Measurements from ENCODE around the gene FAM236B.
"Not testable (repeated sequence)": the region's sequence is repeated elsewhere in the genome, so short reads cannot be mapped to it uniquely, and the experiment has no call there.

Gene FAM236B

DNA sequence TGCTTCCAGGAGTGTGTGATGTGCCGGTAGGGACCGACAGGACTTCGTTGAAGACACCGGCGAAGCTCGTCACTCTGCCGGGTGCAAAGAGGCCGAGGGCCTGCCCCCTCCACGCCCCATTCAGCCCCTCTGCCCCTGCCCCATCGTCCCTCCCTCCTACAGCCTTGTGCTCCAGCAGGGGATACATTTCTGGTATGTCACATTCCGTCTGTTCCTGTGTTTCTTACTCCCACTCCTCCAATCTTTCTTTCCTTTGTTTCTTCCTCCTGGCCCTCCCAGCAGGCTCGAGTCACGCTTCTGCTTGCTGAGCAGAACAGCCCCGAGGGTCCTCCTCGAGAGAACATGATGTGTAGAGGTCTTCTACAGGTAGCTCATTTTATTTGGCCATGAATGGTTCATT, at the start of gene FAM236B:
Gene FAM236B, minus strand, starts transcription at position 101 of the 400 bp plus-strand sequence. Its CDS starts 100 bp downstream, at position 1.
- DNase-seq = not testable (repeated sequence)

GRCh38 chrX:72830701-72831100, 48.2 kb upstream of the FAM236B start:
- not testable (repeated sequence) for DNase-seq

- DNase-seq = not testable (repeated sequence)
These were observed 25.6 kb upstream of the FAM236B start, which contains the start of gene FAM236D for GRCh38 chrX:72808110-72808509. FAM236D (minus strand) TSS chrX:72808210; CDS start chrX:72808110, 100 bp downstream.

- DNase-seq = not testable (repeated sequence)
These were observed 7.9 kb upstream of the FAM236B start for GRCh38 chrX:72790390-72790789.

- DNase-seq = not testable (repeated sequence)
These were observed 5.7 kb upstream of the FAM236B start for GRCh38 chrX:72788142-72788541.

DNA sequence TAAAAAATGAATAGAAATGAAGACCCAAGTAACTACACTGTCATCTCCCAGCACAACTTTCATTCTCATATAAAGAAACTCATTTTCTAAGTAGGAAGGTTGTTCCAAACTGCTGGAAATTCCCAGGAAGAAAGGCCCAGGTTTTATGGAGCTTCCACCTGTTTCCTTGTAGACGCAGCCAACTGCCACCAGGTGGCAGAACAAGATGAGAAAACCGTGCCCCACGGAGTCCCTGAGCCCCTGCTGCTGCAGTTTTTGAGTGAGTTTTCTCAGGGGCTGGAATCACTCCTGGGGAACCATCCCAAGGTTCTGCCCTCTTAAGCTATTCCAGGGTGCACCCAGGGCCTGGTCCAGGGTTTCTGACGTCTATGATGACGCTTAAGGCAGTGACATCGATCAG, 1.5 kb upstream of the FAM236B start:
- DNase-seq = not testable (repeated sequence)

- not testable (repeated sequence) for DNase-seq
These were observed 991 bp upstream of the FAM236B start for GRCh38 chrX:72783365-72783936.

DNA sequence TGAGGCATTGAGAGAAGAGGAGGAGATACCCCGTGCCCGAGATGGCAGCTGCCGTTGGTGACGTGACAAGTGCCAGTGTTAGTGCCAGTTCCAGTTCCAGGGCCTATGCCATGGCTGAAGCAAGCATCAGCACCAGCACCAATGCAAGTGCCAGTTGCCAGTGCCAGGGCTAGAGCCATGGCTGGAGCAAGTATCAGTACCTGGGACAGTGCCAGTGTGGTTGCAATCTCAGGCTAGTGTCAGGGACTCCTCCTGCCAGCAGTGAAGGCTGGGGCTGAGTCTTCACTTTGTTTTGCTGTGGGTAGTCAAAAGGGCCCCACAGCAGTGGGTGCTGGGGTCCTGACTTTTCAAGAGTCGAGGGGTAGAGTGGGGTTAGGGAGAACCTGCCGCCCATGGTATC, 4.3 kb downstream of the FAM236B start:
- DNase-seq = not testable (repeated sequence)

- DNase-seq = not testable (repeated sequence)
These were observed 5.0 kb downstream of the FAM236B start for GRCh38 chrX:72777467-72777790.

DNA sequence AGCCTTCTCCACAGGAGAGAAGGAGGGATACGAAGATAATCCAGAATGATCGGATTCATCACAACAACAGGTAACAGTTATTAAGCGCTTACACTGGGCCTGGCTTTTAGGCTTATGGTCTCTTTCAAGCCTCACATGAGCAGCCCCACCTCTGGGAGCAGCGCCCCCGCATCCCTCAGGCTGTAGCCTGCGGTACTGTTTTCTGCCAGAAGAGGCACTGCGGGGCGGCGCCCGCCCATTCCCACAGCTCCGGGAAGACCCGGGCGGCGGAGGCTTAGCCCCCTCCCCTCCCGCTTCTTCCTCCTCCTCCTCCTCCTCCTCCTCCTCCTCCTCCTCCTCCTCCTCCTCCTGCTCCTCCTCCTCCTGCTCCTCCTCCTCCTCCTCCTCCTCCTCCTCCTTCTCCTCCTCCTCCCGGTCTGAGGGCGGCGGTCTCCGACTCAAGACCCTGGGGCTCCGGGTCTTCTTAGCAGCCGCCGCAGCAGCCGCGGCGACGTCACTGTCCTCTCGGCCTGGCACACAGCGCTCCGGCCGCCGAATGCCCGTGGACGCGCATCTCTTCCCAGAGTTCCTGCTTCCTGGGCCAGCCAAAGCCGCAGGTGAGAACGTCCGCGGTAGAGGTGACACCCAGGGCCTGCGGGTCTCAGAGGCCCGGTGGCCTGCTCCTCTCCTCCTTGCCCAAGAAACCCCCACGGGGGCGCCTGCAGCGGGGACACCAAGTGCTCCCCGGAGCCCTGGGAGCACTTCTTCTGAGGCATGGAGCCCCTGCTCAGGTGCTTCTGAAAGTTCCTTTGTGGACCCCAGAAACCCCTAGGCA, 5.6 kb downstream of the FAM236B start, which contains the start of gene DMRTC1B:
Gene DMRTC1B, plus strand, starts transcription at position 238 of the 814 bp plus-strand sequence. CDS start 68,246 bp downstream, outside the sequence.
- not testable (repeated sequence) for DNase-seq

DNA sequence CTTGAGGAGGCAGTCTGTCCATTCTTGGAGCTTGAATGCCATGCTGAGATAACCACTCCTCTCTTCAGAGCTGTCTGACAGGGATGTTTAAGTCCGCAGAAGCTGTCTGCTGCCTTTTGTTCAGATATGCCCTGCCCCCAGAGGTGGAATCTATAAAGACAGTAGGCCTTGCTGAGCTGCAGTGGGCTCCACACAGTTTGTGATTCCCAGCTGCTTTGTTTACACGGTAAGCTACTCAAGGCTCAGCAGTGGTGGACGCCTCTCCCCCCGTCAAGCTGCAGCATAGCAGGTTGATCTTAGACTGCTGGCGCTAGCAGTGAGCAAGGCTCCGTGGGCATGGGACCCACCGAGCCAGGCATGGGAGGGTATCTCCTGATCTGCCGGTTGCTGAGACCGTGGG, 22.0 kb downstream of the FAM236B start:
- DNase-seq = not testable (repeated sequence)

DNA sequence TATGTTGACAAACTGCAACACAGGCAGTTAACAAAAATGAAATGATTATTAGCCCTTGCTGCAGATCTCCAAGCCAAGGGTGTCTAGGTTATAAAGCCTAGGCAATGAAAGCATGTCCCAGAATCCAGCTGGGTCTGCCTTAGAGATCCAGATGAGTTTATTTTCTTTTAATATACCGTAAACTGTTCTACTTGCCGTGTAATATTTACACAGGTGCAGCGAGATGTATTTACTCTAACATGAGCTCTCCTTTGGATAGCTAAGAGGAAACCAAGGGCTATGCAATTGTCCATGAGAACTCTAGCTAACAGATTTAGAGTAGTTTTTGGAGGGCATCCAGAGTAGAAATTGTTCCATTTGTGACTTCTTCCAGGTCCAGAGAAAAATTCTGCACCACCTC, 33.9 kb downstream of the FAM236B start:
- DNase-seq = not testable (repeated sequence)

- not testable (repeated sequence) for DNase-seq
These were observed 36.9 kb downstream of the FAM236B start for GRCh38 chrX:72745546-72745945.

GRCh38 chrX:72735561-72735960, 46.9 kb downstream of the FAM236B start:
- DNase-seq = no peak

- not testable (repeated sequence) for DNase-seq
These were observed 48.8 kb downstream of the FAM236B start for GRCh38 chrX:72733636-72734035.
